ENCODE data around the gene FAXDC2. TPM values are rescaled to one million over a fixed set of nuclear protein-coding genes. Genes with fewer than 3 reads are reported as not detected.
A peak's percentile ranks its signal among the peaks of the same experiment; 100 is the strongest.

Gene FAXDC2
- total and polyA plus RNA-seq, 2 of the 8 experiments (the other 6 are each of a cell fraction or from before 2014, with no cell fraction given), result 3.7 to 5.9 TPM

DNA sequence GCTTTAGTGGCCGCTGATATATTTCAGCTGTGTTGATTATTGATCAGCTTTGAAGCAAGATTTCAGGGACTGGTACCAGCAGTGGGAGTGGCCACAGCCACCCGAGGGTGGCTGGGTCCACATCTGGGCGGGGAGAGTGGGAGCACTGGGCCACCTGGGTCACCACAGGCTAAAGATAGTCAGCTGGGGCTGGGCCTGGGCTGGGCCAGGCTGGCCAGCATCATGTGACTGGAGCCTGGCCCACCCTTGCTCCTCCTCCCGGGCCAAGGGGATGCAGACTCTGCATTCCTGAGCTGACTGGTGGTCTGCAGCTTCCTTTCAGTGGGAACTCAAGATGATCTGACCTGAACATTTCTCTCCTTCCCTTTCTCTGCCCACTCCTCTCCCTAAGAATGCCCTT, 68.1 kb downstream of the FAXDC2 start:
- Histone ChIP-seq H3K27ac (ENCODE audit: low read depth, low read length) (no peak overlapping the region), H3K9ac (replicated peaks in 1 of 4; ENCODE audit: extremely low read depth in 1 of 4, low read depth in 3 of 4, low read length in 3 of 4) (no peak overlapping the region), H3K23me2 (ENCODE audit: low read depth, low read length) (0 out of 2 replicates have a peak, but pooled peaks cover 2% of the 10 kb centered on the region)

More for the DNA sequence above, 68.1 kb downstream of the FAXDC2 start:
- FAIRE-seq (no peak), DNase-seq (ENCODE audit: low read depth in 1 of 2, low spot score in 2 of 2) (no peak)
- Histone ChIP-seq H3K36me3 (ENCODE audit: control insufficient read depth in 2 of 4, insufficient read depth in 4 of 4, low read length in 3 of 4) (peaks cover 0 to 7% (median 0%) of the 10 kb centered on the region in 4 experiments; a peak in 1 of 8 replicates), H3K79me1 (ENCODE audit: low read depth, low read length) (peaks cover 39% of the 10 kb centered on the region), H3K4me1 (replicated peaks in 1 of 4; ENCODE audit: control insufficient read depth in 3 of 4, insufficient read depth in 4 of 4, low read length in 3 of 4) (peaks cover 16 to 39% (median 30%) of the 10 kb centered on the region in 4 experiments), H3K4me3 (ENCODE audit: extremely low read depth in 1 of 4, insufficient read depth in 2 of 4, low read depth in 3 of 4, low read length in 4 of 4) (no peak overlapping the region), H3K27me3 (replicated peaks in 1 of 4; ENCODE audit: control insufficient read depth in 3 of 4, extremely low read depth in 1 of 4, insufficient read depth in 3 of 4, low read length in 3 of 4) (no peaks in the 10 kb centered on the region), H4K8ac (ENCODE audit: extremely low read depth, insufficient read depth, low read length) (no peak overlapping the region), H3K56ac (replicated peaks; ENCODE audit: insufficient read length, low read depth, low read length) (no peak overlapping the region), H2BK12ac (ENCODE audit: low read depth, low read length) (no peak overlapping the region), H2AFZ (ENCODE audit: low read length) (no peak overlapping the region), H3K18ac (ENCODE audit: extremely low read depth, low read length) (no peak overlapping the region), H3K14ac (ENCODE audit: insufficient read length) (no peak overlapping the region), H2BK20ac (ENCODE audit: low read length) (no peak overlapping the region), H3K4me2 (ENCODE audit: insufficient read depth in 1 of 2, low read depth in 2 of 2, low read length in 2 of 2) (peak overlapping the region; percentile 38 to 39; a peak in 3 of 4 replicates), H2BK120ac (replicated peaks; ENCODE audit: low read depth, low read length) (no peak overlapping the region), H2AK5ac (ENCODE audit: low read depth, low read length) (no peak overlapping the region), H3K79me2 (ENCODE audit: control insufficient read depth in 1 of 2, insufficient read depth in 2 of 2, low read length in 2 of 2) (peaks cover 79 to 100% of the 10 kb centered on the region in 2 experiments), H2BK15ac (ENCODE audit: low read length) (no peak overlapping the region), H4K91ac (replicated peaks; ENCODE audit: insufficient read length, low read length) (no peak overlapping the region), H3K4ac (replicated peaks; ENCODE audit: insufficient read length, low read depth, low read length) (no peak overlapping the region), H3K23ac (ENCODE audit: insufficient read length) (no peak overlapping the region), H2BK5ac (ENCODE audit: low read depth, low read length) (no peak overlapping the region), H4K5ac (ENCODE audit: insufficient read length, low read depth, low read length) (no peak overlapping the region), H3K9me3 (ENCODE audit: insufficient read depth in 2 of 2, low read depth in 1 of 2, low read length in 1 of 2) (no peaks in the 10 kb centered on the region), H4K20me1 (replicated peaks in 1 of 2; ENCODE audit: control insufficient read depth in 1 of 2, insufficient read depth in 2 of 2, low read length in 2 of 2) (peaks cover 50 to 57% of the 10 kb centered on the region in 2 experiments)
- no peak for TF ChIP-seq SRF (IDR thresholded peaks at IDR 0.05; ENCODE audit: low read depth, low read length)
- no peak for TF ChIP-seq KDM5A (IDR thresholded peaks at IDR 0.05; ENCODE audit: low read length)
- TF ChIP-seq, protein P1, sequence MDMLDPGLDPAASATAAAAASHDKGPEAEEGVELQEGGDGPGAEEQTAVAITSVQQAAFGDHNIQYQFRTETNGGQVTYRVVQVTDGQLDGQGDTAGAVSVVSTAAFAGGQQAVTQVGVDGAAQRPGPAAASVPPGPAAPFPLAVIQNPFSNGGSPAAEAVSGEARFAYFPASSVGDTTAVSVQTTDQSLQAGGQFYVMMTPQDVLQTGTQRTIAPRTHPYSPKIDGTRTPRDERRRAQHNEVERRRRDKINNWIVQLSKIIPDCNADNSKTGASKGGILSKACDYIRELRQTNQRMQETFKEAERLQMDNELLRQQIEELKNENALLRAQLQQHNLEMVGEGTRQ (IDR thresholded peaks at IDR 0.05; ENCODE audit: low read length), result peak; percentile 71
- TF ChIP-seq GTF2F1 (IDR thresholded peaks at IDR 0.05; ENCODE audit: borderline replicate concordance, low read depth, low read length), result no peak
- no peak for TF ChIP-seq ASH2L (IDR thresholded peaks at IDR 0.05; ENCODE audit: low read length)
- TF ChIP-seq TAF1 (IDR thresholded peaks at IDR 0.05; ENCODE audit: low read depth, low read length), result no peak
- TF ChIP-seq JUN (IDR thresholded peaks at IDR 0.05; ENCODE audit: low read depth, low read length), result no peak
- no peak for TF ChIP-seq ZNF274 (IDR thresholded peaks at IDR 0.05; ENCODE audit: borderline replicate concordance, extremely low read depth, low read length)
- peak; percentile 32; the same call in 1 of the 2 replicates for TF ChIP-seq TEAD4 (IDR thresholded peaks at IDR 0.05; ENCODE audit: low read depth, low read length)
- no peak for TF ChIP-seq TCF12 (IDR thresholded peaks at IDR 0.05; ENCODE audit: low read depth, low read length)
- TF ChIP-seq SIX5 (IDR thresholded peaks at IDR 0.05; ENCODE audit: low read depth, low read length), result no peak
- CTCF ChIA-PET (ENCODE audit: partially characterized antibody), result interaction anchor here (0.9 to 5.1 kb wide), 9 partner anchors 10 to 152 kb away, joined by 3 to 27 read pairs (median 6); no protein-coding TSS in a partner anchor
- POLR2A ChIA-PET (ENCODE audit: partially characterized antibody), result interaction anchor here (0.7 to 20.6 kb wide), 3 partner anchors 9 to 75 kb away, joined by 4 to 307 read pairs (median 7); no protein-coding TSS in a partner anchor
- WGBS, 2 experiments (ENCODE audit: extremely low coverage in 1 of 2, insufficient coverage in 1 of 2, insufficient read length in 1 of 2, insufficient replicate concordance in 2 of 2, low coverage in 1 of 2, low lambda C conversion rate in 2 of 2, missing lambda C conversion rate in 1 of 2), result 73% methylated on average over 4 of the region's 4 CpGs; no CpG with 5 or more reads in 1 of the 2 experiments
